ENCODE results near the gene FBXL17.

FBXL17 gene

DNA sequence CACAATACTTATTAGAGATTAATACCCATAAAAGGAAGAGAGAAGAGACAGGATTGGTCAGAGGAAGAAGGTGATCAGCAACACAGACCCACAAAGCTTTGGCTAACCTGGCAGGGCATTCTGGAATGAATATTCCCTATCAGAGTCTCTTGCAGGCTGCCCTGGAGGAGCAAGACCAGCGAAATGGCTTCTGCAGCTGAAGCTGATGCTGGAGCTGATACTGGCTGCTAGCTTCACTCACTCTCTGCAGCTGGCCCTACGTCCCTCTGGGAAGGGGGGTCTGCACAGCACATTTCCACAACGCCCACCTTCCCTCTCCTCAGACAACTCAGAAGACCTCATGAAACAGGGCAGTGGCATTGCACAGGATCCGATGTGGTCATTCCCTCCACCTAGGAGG is 541.3 kb downstream of the FBXL17 start:
- no peak for DNase-seq

DNA sequence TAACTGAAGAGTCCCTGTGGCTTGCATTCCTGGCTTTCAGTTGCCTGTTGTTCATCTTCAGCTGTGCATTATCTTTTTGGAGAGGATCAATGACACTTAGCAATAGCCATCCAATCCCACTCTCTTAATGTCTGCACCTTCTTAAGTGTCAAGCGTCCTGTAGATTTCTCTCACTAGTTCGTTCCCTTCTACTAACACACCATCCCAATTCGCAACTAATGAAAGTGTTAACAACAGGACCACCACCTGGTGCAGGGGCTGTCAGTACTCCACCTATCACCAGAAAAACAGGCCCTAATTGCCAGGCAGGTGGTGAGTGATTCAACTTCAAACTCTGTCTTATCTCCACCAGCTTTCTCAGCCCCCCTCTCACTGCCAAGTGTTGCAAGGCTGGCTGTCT is 541.7 kb downstream of the FBXL17 start:
- no peak for DNase-seq

DNA sequence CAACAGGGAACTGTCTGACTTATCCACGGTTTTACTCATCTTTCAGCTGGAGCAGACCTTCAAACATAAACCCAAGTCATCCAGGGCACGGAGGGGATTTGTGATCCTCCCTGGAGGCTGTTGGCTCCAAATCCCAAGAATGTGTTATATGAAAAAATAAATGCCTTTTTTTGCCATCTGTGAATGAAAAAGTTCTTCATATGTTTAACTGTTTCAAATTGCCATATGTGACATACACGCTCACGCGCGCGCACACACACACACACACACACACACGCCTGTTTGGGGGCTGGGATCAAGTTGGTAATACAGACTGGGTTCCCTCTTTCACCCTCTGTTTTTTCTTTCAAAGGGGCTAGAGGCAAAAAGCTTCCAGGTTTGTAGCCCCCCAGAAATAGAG is 546.8 kb downstream of the FBXL17 start:
- no peak for DNase-seq

DNA sequence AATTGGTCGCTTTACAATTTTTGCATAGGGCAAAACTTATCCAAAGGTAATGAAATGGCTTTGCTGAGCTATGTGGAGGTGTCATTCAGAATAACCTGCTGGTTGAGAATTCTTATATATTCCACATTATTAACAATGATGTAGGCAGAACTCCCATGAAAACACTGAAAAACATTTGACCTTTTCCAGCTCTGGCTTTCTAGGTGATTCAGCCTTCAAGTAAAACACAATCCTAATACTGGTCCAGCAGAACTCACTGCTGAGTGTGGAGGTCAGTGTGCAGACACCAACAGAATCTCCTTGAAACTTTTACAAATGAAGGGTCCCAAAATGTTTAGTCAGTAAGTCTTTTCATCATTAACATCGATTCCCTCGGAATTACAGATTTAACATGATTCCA is 549.2 kb downstream of the FBXL17 start:
- DNase-seq, result no peak

DNA sequence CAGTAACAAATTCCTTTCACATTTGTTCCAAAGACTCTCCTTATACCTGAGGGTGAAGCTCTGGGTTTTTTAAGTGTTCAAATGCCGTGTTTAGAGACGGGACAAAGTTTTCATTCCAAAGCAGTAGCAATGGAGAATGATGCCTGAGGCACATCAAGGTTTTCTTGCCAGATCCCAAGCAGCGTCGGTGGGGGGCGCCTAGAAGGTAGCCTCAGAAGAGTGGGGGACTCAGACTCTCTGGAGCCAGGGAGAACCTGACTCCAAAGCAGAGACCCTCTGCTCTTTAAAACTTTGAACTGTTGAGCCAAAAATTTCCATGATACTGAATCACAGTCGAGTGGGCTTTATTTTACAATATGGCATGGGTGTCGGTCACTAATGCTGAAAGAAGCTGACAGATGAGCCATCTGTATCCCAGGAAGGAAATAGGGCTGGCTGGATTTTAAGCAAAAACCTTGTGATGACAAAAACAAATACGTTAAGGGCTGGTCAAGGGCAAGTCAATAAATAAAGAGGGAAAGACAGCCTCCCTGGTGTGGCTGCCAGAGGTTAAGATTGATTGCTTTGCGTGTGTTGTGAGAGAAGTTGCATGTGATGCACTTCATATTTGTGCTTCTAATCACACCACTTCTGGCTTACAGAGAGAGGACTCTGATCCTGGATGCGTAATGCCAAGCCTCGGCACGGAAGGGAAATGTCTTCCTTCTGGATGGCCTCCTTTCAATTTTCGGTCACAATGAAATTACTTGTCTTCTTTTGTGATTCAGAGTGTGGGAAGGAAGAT is 550.1 kb downstream of the FBXL17 start:
- no peak for DNase-seq

DNA sequence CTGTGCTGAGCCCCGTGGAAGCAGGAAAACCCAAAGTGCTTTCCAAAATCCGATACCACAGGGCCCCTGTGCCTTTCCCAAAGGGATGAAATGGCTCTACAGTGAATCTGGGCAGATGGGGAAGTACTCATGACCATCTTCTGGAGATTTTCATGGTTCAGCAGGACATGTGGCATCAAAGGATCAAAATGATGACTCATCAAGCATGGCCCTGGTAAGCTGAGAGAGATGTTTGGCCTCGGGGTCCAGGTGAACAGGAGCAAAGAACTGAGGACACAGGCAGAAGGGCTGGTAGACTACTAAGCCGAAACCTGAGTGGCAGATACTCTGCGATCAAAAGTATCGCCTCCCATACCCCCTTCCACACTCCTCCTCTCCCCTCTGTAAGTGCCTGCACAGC is 551.1 kb downstream of the FBXL17 start:
- no peak for DNase-seq

DNA sequence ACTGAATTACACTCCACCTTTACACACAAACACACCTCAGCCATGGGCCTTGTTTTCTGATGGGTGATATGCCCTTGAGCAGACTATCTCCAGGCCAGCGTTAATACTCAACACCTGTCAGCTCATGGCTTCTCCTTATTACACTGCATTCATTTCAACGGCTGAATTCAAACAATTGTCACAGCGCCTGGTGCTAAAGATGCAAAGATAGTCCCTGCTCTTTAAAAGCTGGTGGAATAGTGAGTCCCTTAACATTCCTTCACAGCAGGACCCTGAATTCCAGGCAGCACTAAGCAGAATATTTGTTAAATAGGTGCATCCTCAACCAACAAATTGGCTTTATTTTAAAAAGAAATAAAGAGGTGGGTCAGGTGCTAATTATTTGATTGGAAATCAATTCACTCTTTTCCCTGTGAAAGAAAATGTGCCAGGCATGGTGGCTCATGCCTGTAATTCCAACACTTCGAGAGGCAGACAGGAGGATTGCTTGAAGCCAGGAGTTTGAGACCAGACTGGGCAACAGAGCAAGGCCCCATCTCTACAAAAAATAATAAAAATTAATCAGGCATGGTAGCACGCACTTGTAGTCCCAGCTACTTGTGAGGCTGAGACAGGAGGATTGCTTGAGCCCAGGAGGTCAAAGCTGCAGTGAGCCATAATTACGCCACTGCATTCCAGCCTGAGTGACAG is 555.4 kb downstream of the FBXL17 start:
- no peak for DNase-seq

DNA sequence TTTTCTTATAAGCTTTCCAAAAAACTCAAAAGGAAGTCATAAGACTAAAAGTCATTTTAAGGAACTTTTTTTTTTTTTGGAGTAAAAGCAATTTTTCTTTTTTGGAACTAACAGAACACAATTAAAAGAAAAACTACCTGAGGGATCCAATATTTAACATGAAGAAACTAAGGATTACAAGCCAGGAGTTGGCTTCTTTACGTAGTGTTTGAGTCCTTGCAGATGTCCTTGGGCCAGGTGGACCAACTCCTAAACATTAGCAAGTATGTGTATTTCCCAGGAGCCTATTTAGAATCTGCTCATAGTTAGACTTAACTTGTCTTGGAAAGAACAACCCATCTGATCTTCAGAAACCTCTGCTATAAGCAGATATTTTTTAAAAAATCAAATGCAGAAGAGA is 557.1 kb downstream of the FBXL17 start:
- DNase-seq, result no peak

DNA sequence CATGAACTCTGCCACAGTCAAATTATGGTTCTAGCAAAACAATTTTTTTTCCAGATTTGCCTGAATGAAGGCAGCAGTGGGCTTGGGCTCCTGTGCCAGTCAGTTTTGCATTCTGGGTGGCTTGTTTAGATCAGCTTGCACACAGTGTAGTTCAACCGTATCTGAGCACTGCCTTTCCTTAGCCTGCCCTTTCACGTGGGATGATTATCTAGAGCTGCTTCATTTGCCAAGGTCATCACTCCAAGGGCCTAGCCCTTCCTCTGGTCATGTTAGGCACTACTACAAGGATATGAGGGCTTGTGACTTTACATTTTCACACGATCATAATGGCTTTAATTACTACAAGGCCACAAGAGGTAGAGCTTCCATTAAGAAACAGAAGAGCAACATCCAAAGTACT is 560.6 kb downstream of the FBXL17 start:
- DNase-seq, result no peak

DNA sequence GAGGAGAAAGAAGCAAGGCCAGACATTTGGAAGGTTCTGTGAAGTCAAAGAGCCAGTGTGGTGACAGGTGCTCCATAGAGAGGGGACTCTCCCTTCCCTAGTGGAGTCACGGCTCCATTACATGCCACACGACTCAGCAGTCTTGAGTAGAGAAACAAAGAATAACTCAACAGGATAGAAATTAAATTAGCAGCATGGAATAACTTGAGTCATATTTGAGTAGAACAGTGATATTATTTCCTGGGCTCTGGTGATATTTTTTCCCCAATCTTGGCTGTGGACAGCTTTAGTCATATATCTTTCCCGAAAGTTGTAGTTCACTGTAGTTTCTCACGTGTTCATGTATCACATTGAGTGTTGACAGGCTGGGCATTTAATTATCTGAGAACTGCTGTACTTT is 561.5 kb downstream of the FBXL17 start:
- no peak for DNase-seq

DNA sequence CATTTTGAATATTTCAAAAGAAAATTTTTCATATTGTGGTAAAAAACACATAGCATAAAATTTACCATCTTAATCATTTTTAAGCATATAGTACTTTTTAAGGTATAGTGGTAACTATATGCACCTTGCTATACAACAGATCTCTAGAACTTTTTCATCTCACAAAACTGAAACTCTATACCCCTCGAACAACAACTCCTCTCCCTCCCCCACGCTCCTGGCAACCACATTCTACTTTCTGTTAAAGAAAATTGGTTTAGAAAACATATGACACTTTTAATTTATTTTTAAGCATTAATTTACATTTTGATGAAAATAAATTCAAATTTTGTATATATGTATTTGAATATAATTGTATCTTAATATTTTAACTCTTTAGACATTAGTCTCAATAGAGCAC is 563.9 kb downstream of the FBXL17 start:
- DNase-seq, result no peak

DNA sequence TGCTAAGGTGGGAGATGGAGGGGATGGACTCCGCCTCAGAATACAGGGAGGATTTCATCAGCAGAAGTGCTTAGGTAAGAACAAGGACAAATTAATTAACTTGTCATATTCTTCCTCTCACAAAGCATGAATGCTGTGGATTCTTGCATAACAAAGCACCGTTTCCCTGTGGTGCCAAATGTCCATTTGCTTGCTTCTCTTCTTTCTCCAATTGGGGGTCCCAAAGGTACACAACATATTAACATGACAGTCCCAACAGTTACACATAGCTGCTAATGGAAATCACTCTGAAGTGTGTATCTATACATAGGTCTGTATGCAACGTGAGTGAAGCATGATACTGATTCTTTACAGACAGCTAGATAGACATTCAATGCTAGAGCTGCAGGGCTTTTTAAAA is 564.5 kb downstream of the FBXL17 start:
- no peak for DNase-seq

DNA sequence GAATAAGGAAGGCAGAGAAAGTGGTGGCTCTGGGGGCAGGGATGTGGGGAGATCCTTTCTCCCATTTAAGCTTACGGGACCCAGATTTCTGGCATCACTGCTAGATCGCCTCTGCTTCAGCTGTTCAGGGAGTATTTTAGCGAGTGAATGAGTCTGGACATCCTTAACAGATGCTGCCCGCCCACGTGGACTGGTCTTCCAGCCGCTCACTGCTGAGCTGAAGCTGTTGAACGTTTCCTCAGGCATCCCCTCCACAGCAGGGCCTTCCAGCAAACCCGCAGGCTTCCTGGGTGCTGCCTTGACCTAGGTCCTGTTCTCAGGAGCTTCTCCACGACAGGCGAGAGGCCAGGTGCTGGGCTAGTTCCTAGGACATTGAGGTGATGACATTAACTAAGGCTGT is 566.8 kb downstream of the FBXL17 start:
- no peak for DNase-seq

DNA sequence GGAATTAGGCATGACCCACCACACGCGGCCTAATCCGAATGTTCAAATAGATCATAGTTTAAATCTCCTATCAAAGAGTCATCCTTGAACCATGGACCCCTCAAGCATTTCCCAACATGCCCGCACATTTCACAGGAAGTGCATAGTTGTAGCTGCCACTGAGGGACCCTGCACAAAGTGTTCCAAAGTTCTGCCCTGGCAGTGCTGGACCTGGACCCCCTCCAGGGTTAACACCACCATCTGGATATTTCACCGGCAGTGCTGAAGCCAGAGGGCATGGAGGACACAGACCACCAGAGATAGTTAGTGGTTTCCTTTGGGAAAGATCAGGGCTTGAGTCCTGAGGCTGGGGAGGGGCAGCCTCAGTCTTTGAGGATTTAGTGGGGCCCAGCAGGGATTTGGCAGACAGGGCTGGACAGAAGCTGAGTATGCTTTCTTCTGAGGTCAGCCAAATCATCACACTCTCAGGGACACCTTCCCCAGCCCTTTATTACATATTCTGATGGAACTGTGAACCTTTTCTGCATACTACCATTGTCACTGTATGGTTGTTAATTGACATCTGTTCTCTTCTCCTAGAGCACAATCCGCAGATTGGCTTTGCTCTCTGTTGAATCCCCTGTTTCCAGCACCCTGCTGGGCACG is 567.6 kb downstream of the FBXL17 start:
- no peak for DNase-seq

DNA sequence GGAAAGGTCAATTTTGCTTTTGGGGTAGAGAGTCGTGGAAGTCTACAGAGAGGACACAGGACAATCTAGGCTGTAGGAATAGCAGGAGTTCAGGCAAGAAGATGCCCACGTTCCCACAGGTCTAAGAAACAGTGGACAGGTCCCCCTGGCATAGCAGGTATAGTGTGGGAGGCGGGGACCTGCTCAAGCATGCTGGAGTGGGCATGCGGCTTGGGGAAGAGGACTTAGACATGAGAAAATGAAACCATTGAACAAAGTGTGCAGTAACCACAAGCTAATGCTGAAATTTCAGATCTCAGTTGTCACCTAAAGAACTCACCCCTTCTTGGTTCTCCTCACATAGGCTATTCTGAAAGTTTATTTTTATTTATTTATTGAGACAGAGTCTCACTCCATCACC is 568.3 kb downstream of the FBXL17 start:
- DNase-seq, result no peak

DNA sequence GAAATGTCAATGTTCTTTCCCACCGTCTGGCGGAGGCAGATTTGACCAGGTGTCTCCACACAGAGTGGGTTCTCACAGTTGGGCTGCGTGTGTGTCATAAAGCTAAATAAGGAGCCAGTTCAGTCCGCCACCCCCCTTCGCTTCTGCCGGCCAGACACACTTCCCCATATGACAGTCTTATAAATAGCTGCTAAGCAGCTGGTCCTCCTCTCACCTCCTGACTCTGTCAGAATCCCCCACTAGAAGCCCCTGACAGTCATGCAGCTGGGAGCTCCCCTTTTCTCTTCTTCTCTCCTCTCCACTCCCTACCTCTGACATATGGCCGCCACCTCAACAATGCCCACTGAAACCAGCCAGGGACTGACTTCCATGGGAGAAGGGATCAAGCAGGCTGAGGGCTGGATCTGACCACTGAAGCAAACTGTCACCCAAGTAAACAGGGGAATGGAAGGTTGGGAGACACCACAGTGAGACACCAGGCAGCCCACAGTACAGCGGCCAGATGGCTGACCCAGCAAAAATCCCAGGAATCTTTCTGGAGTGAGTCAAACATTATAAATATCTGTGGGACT is 569.2 kb downstream of the FBXL17 start:
- no peak for DNase-seq

DNA sequence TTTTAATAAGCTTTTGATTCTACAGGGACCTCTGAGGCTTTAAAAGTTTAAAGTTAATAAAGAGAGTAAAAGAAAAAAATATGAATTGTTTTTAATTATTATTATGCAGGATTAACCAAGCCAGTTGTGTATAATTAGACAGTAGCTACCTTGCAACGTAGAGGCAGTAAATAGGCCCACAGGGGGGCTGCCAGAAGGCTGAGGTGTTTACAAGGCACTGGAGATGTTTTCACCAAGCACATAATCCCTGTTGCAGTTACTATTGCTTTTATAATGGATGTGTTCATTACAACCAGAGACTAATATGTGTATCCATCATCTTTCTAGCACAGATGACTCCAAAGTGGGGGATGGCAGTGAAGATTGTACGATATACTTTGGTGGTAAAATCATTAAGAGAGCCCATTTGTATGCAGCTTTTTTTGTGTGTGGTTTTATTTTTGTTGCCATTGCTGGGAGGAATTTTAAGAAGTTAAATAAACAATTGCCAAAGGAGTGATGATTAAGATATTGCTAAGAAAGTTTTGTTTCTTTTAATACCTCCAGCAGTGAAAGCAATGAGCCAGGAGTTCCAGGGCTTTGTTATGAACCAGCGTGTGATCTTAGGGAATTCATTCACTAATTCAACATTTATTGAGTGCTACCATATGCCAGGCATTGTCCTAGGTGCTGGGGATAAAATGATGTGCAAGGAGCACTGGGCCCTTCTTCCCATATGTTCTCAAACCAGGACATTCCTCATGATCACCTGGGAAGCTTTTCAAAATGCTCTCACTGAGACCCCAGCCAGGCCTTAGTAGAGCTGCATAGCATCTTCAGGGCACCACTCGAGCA is 572.5 kb downstream of the FBXL17 start:
- no peak for DNase-seq

Data from activated CD4-positive, alpha-beta T cell treated with anti-CD3 and anti-CD28 coated beads, Interleukin-2, Interleukin-6, amounts not matched to agents 100 ng/mL and 50 ng/mL, durations not matched to agents 16 hours and 8 hours (primary cell).